Activated CD4-positive, alpha-beta T cell treated with anti-CD3 and anti-CD28 coated beads, Interleukin-10, Interleukin-2, amounts not matched to agents 100 ng/mL and 50 ng/mL, durations not matched to agents 16 hours and 8 hours (primary cell): Measurements from ENCODE around the gene SLC16A5.
"Not testable (repeated sequence)": the region's sequence is repeated elsewhere in the genome, so short reads cannot be mapped to it uniquely, and the experiment has no call there.

Source experiments
- DNase-seq: peaks from one replicate; pipeline ENCODE4 v3.0.0-alpha.2; 2020

SLC16A5 gene

GRCh38 chr17:75087558-75088453, at the start of gene SLC16A5:
Gene SLC16A5 (plus strand): TSS chr17:75087954. CDS start chr17:75093637, 5,683 bp downstream.
- peak; percentile 57 for DNase-seq

- DNase-seq: no peak
These were observed 48.5 kb upstream of the SLC16A5 start for GRCh38 chr17:75039238-75039637.

- no peak for DNase-seq
These were observed 46.0 kb upstream of the SLC16A5 start for GRCh38 chr17:75041656-75042280.

GRCh38 chr17:75043789-75044188, 44.0 kb upstream of the SLC16A5 start:
- not testable (repeated sequence) for DNase-seq

- no peak for DNase-seq
These were observed 43.0 kb upstream of the SLC16A5 start for GRCh38 chr17:75044716-75045115.

GRCh38 chr17:75045946-75046406, 41.8 kb upstream of the SLC16A5 start:
- DNase-seq: peak; percentile 64

- DNase-seq: peak; percentile 99
These were observed 41.1 kb upstream of the SLC16A5 start, which contains the start of the genes ATP5PD and KCTD2 for GRCh38 chr17:75046407-75047289. Gene ATP5PD (minus strand): TSS chr17:75046969. CDS start chr17:75042650, 4,319 bp downstream. Gene KCTD2 (plus strand): TSS chr17:75047225. CDS start chr17:75047251, 26 bp downstream.

GRCh38 chr17:75047398-75048098, 40.2 kb upstream of the SLC16A5 start:
- DNase-seq: peak; percentile 22

- no peak for DNase-seq
These were observed 39.4 kb upstream of the SLC16A5 start for GRCh38 chr17:75048249-75048878.

- DNase-seq: no peak
These were observed 38.7 kb upstream of the SLC16A5 start for GRCh38 chr17:75049057-75049456.

- peak; percentile 11 for DNase-seq
These were observed 38.0 kb upstream of the SLC16A5 start for GRCh38 chr17:75049706-75050105.

GRCh38 chr17:75051941-75052340, 35.8 kb upstream of the SLC16A5 start:
- no peak for DNase-seq

- DNase-seq: no peak
These were observed 28.1 kb upstream of the SLC16A5 start for GRCh38 chr17:75059369-75060345.

- DNase-seq: no peak
These were observed 27.2 kb upstream of the SLC16A5 start for GRCh38 chr17:75060434-75061054.

GRCh38 chr17:75061055-75061438, 26.7 kb upstream of the SLC16A5 start:
- no peak for DNase-seq

- no peak for DNase-seq
These were observed 26.1 kb upstream of the SLC16A5 start for GRCh38 chr17:75061618-75062017.

- no peak for DNase-seq
These were observed 24.6 kb upstream of the SLC16A5 start for GRCh38 chr17:75063201-75063600.

- no peak for DNase-seq
These were observed 24.1 kb upstream of the SLC16A5 start for GRCh38 chr17:75063626-75064025.

GRCh38 chr17:75064040-75064439, 23.7 kb upstream of the SLC16A5 start:
- DNase-seq: no peak

- no peak for DNase-seq
These were observed 23.3 kb upstream of the SLC16A5 start for GRCh38 chr17:75064460-75064859.
